Measurements from ENCODE around the gene CDKL5.

GRCh38 chrX:18548996-18549395 lies 123.6 kb downstream of the CDKL5 start:
- TF ChIP-seq CTCF (IDR thresholded peaks at IDR 0.05) (no peak), POLR2A (IDR thresholded peaks at IDR 0.05) (no peak)

All from upper lobe of left lung (tissue), 4 donors.